Epithelial cell of proximal tubule (primary cell): ENCODE data around the gene VCAN. TPM values are rescaled to one million over a fixed set of nuclear protein-coding genes. Genes with fewer than 3 reads are reported as not detected.

Experiments used
- DNase-seq: peaks from one replicate; pipeline ENCODE4 v3.0.0-alpha.2; 2011; ENCODE audit warnings: low read depth
- H3K4me3 ChIP-seq: 2 replicates; pipeline ENCODE4 v1.5.1; 2011; ENCODE audit warnings: low read depth, mild to moderate bottlenecking, low read length
- total RNA-seq: library from RNA; depleted of rRNA; stranded (reverse); fragments of >200 nt; gene quantifications from 2 replicates; pipeline ENCODE4 v1.2.3, GENCODE V29; 2015
- TF ChIP-seq, protein P1 (sequence below): conservative IDR thresholded peaks from 2 replicates; pipeline ENCODE4 v1.5.1; 2012; ENCODE audit warnings: low read depth, mild to moderate bottlenecking, low read length

Gene VCAN
- total RNA-seq, 1 donor from 2014 or later, result 323 TPM

DNA sequence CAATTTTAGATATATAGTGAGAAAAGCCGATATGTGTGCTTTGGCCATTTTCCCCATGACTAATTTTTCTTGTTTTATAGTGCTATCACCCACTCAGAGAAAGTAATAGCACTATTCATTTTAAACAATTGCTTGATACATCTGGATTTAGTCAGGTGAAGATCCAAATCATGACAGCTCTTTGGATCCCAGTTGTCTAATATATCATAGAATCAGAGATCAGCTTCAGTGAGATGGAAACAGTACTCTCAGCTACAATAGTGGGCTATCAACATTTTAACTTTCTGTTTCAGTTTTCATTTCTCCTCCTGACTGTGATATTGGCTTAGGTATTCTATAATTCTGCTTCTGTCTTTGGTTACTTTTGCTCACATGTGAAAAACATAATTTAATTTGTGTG, 38.7 kb downstream of the VCAN start:
- TF ChIP-seq, protein P1, sequence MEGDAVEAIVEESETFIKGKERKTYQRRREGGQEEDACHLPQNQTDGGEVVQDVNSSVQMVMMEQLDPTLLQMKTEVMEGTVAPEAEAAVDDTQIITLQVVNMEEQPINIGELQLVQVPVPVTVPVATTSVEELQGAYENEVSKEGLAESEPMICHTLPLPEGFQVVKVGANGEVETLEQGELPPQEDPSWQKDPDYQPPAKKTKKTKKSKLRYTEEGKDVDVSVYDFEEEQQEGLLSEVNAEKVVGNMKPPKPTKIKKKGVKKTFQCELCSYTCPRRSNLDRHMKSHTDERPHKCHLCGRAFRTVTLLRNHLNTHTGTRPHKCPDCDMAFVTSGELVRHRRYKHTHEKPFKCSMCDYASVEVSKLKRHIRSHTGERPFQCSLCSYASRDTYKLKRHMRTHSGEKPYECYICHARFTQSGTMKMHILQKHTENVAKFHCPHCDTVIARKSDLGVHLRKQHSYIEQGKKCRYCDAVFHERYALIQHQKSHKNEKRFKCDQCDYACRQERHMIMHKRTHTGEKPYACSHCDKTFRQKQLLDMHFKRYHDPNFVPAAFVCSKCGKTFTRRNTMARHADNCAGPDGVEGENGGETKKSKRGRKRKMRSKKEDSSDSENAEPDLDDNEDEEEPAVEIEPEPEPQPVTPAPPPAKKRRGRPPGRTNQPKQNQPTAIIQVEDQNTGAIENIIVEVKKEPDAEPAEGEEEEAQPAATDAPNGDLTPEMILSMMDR, result no peak
- no peak overlapping the region for H3K4me3 ChIP-seq
- no peak for DNase-seq

DNA sequence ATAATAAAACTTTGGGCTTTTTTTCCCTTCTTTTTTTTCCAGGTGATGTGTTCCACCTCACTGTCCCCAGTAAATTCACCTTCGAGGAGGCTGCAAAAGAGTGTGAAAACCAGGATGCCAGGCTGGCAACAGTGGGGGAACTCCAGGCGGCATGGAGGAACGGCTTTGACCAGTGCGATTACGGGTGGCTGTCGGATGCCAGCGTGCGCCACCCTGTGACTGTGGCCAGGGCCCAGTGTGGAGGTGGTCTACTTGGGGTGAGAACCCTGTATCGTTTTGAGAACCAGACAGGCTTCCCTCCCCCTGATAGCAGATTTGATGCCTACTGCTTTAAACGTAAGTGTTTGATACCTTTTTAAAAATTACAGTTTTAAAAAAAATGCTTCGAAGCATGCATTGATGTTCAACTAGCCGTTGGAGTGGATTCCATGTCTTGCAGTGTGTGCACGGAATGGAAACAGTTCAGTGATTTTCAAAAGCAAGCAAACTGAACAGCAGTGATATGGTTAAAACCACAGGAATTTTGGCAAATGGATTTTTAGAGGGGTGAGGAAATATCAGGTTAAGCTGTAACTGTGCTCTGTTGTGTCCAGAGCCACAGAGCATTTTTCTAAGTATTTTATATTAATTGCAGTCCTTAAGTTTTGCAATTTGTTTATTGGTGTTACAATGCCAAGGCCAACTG, 40.7 kb downstream of the VCAN start:
- TF ChIP-seq, protein P1, result no peak
- no peak overlapping the region for H3K4me3 ChIP-seq
- DNase-seq, result peak; percentile 86

DNA sequence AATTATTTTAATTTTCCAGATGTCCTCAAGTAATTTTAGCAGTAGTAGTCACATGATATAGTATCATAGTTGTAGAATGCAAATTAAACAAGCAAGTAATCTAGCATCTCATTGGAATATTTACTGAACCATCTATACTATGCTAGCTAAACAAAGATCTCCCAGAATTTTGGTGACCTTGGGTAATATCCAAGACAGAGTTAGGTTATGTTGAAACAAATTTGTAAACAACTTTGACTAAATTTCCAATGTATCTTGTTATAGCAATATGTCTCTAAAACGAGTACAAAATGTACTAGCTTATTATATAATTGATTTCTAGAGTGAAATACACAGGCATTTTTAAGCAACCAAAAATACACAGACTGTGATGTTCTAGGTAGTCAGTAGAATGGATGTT, 41.5 kb downstream of the VCAN start:
- no peak for DNase-seq
- TF ChIP-seq, protein P1, result no peak
- H3K4me3 ChIP-seq, result no peak overlapping the region

DNA sequence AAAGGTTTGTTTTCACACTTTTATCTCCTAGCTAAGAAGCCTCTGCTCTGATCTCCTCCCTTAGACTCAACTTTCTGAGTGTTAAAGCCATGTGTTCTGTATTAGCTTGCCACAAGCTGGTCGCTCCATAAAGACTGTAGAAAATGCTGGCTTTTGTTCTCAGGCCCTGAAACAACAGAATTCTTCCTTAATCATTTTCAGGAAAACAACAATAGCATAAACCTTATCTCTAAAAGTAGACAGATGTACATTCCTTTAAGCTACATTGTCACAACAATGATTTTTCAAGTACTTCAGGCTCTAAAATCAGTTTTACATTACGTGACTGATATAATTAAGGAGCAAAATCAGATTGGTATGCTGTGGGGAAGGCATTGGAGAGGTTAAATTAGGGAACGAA, 41.9 kb downstream of the VCAN start:
- no peak overlapping the region for H3K4me3 ChIP-seq
- TF ChIP-seq, protein P1, result no peak
- no peak for DNase-seq

DNA sequence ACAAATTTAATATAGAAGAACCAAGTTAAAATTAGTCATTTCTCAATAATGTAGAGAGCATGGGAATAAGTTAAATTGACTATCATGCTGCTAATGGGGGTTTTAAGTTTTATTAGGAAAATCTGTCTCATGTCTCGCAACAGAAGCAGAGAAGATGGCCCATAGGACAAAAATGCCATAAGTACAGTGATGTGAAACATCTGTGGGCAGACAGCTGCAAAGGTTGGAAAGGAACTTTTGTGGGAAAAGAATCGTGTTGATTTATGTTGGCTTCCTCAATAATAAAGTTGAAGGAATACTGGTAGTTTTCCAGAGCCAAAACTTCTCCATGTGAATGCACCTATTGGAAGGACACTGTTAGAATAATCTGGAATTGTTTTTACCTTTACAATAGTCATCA, 44.8 kb downstream of the VCAN start:
- DNase-seq, result no peak

DNA sequence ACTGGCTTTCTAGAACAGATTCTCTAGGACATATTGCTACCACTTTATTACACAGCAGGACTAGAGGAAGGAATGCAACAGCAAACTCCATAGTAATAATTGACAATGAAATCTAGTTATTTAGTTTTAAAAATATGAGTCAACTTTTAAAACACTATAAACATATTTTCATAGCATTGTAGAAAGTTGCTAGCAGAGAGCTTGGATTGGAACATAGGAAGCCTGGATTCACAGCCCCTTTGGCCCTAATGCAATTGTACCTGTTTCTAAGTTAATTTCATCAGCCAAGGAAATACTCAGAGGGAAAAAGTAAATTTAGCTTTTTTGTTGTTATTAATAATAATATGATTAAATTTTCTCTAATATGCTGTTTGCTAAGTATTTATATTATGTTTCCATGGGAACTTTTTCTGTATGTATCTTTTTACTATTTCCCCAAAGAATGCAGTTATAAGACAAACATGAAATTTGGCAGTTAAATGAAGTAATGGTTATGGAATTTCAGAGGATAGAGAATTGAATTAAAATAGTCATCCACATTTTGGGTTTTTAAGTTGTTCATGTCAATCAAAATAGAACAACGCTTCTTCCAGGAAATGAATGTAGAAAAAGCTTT, 45.6 kb downstream of the VCAN start:
- TF ChIP-seq, protein P1, result peak; percentile 22
- no peak overlapping the region for H3K4me3 ChIP-seq
- DNase-seq, result no peak

More for the DNA sequence above, 44.8 kb downstream of the VCAN start:
- TF ChIP-seq, protein P1, result no peak
- no peak overlapping the region for H3K4me3 ChIP-seq

DNA sequence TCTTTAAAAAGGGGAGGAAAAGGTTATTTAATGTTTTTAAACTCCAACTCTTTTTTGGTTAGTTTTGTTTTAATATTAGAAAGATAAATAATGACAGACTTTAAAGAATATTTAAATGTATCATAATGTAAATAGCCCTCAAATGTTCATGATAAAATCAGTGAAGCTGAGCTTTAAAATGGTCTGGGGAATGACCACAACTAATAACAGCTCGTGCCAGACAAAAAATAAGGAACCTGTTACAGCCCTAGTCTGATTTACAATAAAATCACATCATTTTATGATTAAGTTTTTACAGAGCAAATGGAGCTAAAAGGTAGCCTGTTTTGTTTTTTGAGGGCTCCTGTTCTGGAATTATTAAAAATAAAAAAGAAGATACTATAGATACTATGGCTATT, 46.1 kb downstream of the VCAN start:
- no peak overlapping the region for H3K4me3 ChIP-seq
- TF ChIP-seq, protein P1, result no peak
- no peak for DNase-seq
